Hepatocyte (in vitro differentiated cells): Measurements from ENCODE around the gene NKD1. TPM values are rescaled to one million over a fixed set of nuclear protein-coding genes. Genes with fewer than 3 reads are reported as not detected.

Experiments
- DNase-seq: peaks from one replicate; pipeline ENCODE4 v3.0.0-alpha.2; 2016; ENCODE audit warnings: low spot score
- H2AFZ ChIP-seq: fragments of 200-600 bp; sonication (generic); 2 replicates; pipeline ENCODE4 v1.6.0; 2016; ENCODE audit warnings: antibody characterized with exemption, mild to moderate bottlenecking
- H3K27ac ChIP-seq: fragments of 200-600 bp; sonication (generic); 2 replicates; pipeline ENCODE4 v1.5.1; 2016; ENCODE audit warnings: mild to moderate bottlenecking
- H3K27me3 ChIP-seq: fragments of 200-600 bp; sonication (generic); 2 replicates; pipeline ENCODE4 v1.6.1; 2016
- H3K36me3 ChIP-seq: fragments of 200-600 bp; sonication (generic); replicated peaks from 2 replicates; pipeline ENCODE4 v1.5.1; 2016; ENCODE audit warnings: low read depth; ENCODE audit not compliant: insufficient read depth
- H3K4me1 ChIP-seq: fragments of 200-600 bp; sonication (generic); 2 replicates; pipeline ENCODE4 v1.5.1; 2016; ENCODE audit warnings: mild to moderate bottlenecking, moderate library complexity; ENCODE audit not compliant: insufficient read depth
- H3K4me2 ChIP-seq: fragments of 200-600 bp; sonication (generic); 2 replicates; pipeline ENCODE4 v1.6.0; 2016
- H3K4me3 ChIP-seq: fragments of 200-600 bp; sonication (generic); 2 replicates; pipeline ENCODE4 v1.5.1; 2016; ENCODE audit warnings: mild to moderate bottlenecking
- H3K79me2 ChIP-seq: fragments of 200-600 bp; sonication (generic); 2 replicates; pipeline ENCODE4 v1.6.0; 2017; ENCODE audit warnings: mild to moderate bottlenecking
- H3K9me2 ChIP-seq: fragments of 200-600 bp; sonication (generic); replicated peaks from 2 replicates; pipeline ENCODE4 v1.6.0; 2017; ENCODE audit warnings: mild to moderate bottlenecking; ENCODE audit not compliant: insufficient read depth
- H3K9me3 ChIP-seq: fragments of 200-600 bp; sonication (generic); 2 replicates; pipeline ENCODE4 v1.5.1; 2016; ENCODE audit warnings: low read depth, mild to moderate bottlenecking
- H4K20me1 ChIP-seq: fragments of 200-600 bp; sonication (generic); 2 replicates; pipeline ENCODE4 v1.6.0; 2016; ENCODE audit warnings: mild to moderate bottlenecking; ENCODE audit not compliant: insufficient read depth, poor library complexity, severe bottlenecking
- CTCF ChIP-seq: fragments of 200-600 bp; sonication (generic); IDR thresholded peaks from 2 replicates; pipeline ENCODE4 v1.5.1; 2016; ENCODE audit warnings: antibody characterized with exemption, mild to moderate bottlenecking; ENCODE audit not compliant: poor library complexity
- EZH2 ChIP-seq: fragments of 200-600 bp; sonication (generic); IDR thresholded peaks from 2 replicates; pipeline ENCODE4 v1.6.1; 2016; ENCODE audit warnings: antibody characterized with exemption, mild to moderate bottlenecking, borderline replicate concordance
- EZH2phosphoT487 ChIP-seq: fragments of 200-600 bp; sonication (generic); IDR thresholded peaks from one replicate; pipeline ENCODE4 v1.6.1; 2018; ENCODE audit warnings: antibody characterized with exemption, mild to moderate bottlenecking, low read depth, moderate library complexity; ENCODE audit not compliant: unreplicated experiment, severe bottlenecking
- WGBS: methylation state at CpG from one replicate; pipeline ENCODE4 v1.1.6; 2016; ENCODE audit warnings: low lambda C conversion rate; ENCODE audit errors: missing lambda C conversion rate; 5-methylcytosine and 5-hydroxymethylcytosine counted together
- polyA plus RNA-seq: library from polyadenylated mRNA; unstranded; fragments of >200 nt; fragmentation: Nextera tagmentation; extraction: Ambion mirVana; gene quantifications from 2 replicates; pipeline ENCODE4 v1.2.1, GENCODE V29; 2016
- total RNA-seq: library from RNA; depleted of rRNA; stranded (reverse); fragments of >200 nt; gene quantifications from 2 replicates; pipeline ENCODE4 v1.2.3, GENCODE V29; 2014

The NKD1 gene
- total and polyA plus RNA-seq, 2 experiments from 2014 or later = 5.9 to 26.3 TPM

- Histone ChIP-seq H3K4me2 (no peak overlapping the region), H4K20me1 (no peaks in the 10 kb centered on the region)
- 97% methylated on average over 4 of the region's 4 CpGs for WGBS
Observed at GRCh38 chr16:50692644-50692998, 144.4 kb downstream of the NKD1 start.

DNA sequence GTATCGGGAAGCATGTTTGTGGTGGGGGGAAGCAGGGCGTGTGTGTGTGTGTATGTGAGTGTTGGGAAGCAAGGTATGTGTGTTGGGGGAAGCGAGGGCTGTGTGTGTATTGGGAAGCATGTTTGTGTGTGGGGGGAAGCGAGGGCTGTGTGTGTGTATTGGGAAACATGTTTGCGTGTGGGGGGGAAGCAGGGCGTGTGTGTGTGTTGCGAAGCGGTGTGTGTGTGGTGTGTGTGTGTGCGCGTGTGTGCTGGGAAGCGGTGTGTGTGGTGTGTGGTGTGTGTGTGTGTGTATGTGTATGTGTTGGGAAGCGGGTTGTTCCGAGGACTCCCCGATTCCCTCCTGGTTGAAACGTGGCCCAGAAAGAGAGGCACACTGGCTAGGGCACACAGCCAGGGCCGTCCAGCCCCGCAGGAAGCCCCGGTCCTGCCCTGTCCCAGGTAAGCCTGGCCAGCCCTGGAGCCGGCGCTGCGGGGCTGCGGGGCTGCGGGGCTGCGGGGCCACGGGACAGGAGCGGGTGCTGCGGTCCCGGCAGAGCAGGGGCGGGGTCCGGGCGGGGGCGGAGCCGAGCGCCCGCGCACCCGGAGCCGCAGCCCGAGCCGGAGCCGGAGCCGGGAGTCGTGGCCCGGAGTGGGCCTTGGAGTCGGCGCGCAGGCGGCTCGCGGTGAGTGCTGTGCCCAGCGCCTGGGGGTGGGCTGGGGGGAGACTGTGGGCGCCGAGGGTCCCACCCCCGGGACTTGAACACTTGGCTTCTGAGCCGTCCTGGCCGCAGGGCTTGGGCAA is 145.0 kb downstream of the NKD1 start, which contains the start of gene NOD2:
TSS of gene NOD2 (plus strand) at position 608 of the 783 bp plus-strand sequence. CDS start 5,890 bp downstream, outside the sequence.
- WGBS = 70% methylated on average over 13 of the region's 56 CpGs
- peaks cover 6% of the 10 kb centered on the region for H3K27me3 ChIP-seq
- H3K4me1 ChIP-seq = no peaks in the 10 kb centered on the region
- H3K9me3 ChIP-seq = no peaks in the 10 kb centered on the region
- no peaks in the 10 kb centered on the region for H3K79me2 ChIP-seq
- no peaks in the 10 kb centered on the region for H3K36me3 ChIP-seq
- H3K4me3 ChIP-seq = no peak within 1 kb of the TSS
- TF ChIP-seq EZH2 (no peak), CTCF (no peak), EZH2phosphoT487 (no peak)
- H3K9me2 ChIP-seq = no peaks in the 10 kb centered on the region
- H4K20me1 ChIP-seq = no peaks in the 10 kb centered on the region
- no peak within 1 kb of the TSS for H3K27ac ChIP-seq
- DNase-seq = peak; percentile 34
- peak within 1 kb of the TSS; percentile 90 for H3K4me2 ChIP-seq
- H2AFZ ChIP-seq = peak within 1 kb of the TSS; percentile 63

More at GRCh38 chr16:50692644-50692998, 144.4 kb downstream of the NKD1 start:
- H3K36me3 ChIP-seq = no peaks in the 10 kb centered on the region
- H3K27ac ChIP-seq = no peak overlapping the region
- no peak overlapping the region for H2AFZ ChIP-seq
- no peaks in the 10 kb centered on the region for H3K9me3 ChIP-seq
- no peak for DNase-seq
- no peak overlapping the region for H3K4me3 ChIP-seq
- no peaks in the 10 kb centered on the region for H3K9me2 ChIP-seq
- H3K79me2 ChIP-seq = no peaks in the 10 kb centered on the region
- no peak for TF ChIP-seq CTCF
- H3K4me1 ChIP-seq = no peaks in the 10 kb centered on the region
- peaks cover 6% of the 10 kb centered on the region for H3K27me3 ChIP-seq

DNA sequence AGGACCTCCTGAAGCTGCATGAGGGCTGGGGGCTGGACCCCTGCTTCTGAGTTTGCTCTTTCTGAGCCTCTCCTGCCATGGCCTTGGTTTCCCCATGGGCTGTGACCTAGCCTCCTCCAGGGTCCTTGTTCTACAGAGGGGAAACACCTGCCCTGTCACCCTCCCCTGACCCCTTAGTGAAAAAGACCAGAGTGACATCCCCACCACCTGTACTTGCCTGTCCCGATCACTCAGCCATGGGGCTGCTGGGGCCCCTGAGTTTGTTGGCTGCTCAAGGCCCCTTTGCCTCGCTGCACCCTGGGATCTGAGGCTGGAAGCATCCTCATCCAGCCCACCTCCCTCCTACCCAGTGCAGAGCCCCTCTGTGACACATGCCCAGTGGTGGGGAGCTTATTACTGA is 146.0 kb downstream of the NKD1 start:
- Histone ChIP-seq H3K27me3 (peaks cover 6% of the 10 kb centered on the region), H2AFZ (no peak overlapping the region), H4K20me1 (no peaks in the 10 kb centered on the region), H3K9me2 (no peaks in the 10 kb centered on the region), H3K4me3 (no peak overlapping the region), H3K79me2 (no peaks in the 10 kb centered on the region), H3K4me1 (no peaks in the 10 kb centered on the region), H3K9me3 (no peaks in the 10 kb centered on the region), H3K36me3 (no peaks in the 10 kb centered on the region), H3K4me2 (no peak overlapping the region), H3K27ac (no peak overlapping the region)
- 96% methylated on average over 2 of the region's 2 CpGs for WGBS
- DNase-seq = no peak
- no peak for TF ChIP-seq EZH2phosphoT487
- no peak for TF ChIP-seq EZH2
